HepG2 (cell line): ENCODE data around the gene ABCG5. TPM values are rescaled to one million over a fixed set of nuclear protein-coding genes. Genes with fewer than 3 reads are reported as not detected.

Experiments used
- CC2D1A ChIP-seq: sonication (generic); formaldehyde crosslinking; IDR thresholded peaks from 2 replicates; pipeline ENCODE4 v1.8.1; 2023; ENCODE audit warnings: mild to moderate bottlenecking, missing genetic modification reagents
- CEBPB ChIP-seq: IDR thresholded peaks from 2 replicates; pipeline ENCODE4 v1.6.1; 2011; ENCODE audit warnings: low read depth, low read length, improper control_type of control experiment, borderline replicate concordance
- CENPX ChIP-seq: sonication (generic); formaldehyde crosslinking; IDR thresholded peaks from 2 replicates; pipeline ENCODE4 v1.9.0; 2021; ENCODE audit warnings: mild to moderate bottlenecking, missing genetic modification reagents, moderate library complexity
- CREB1 ChIP-seq, 2 experiments: fragments of 450-650 bp in 1 of 2; IDR thresholded peaks; 2 replicates each; pipeline ENCODE4 v1.6.1; 2016 to 2017; ENCODE audit warnings: control low read depth in 1 of 2, mild to moderate bottlenecking in 1 of 2, missing compliant biosample characterization in 1 of 2, missing genetic modification characterization in 1 of 2
- EED ChIP-seq: sonication (generic); formaldehyde crosslinking; IDR thresholded peaks from 2 replicates; pipeline ENCODE4 v1.5.0; 2020; ENCODE audit warnings: mild to moderate bottlenecking, missing genetic modification reagents
- ERF ChIP-seq: IDR thresholded peaks from 2 replicates; pipeline ENCODE4 v1.6.1; 2018; ENCODE audit warnings: missing biosample characterization, missing genetic modification reagents
- ETV6 ChIP-seq: sonication (generic); formaldehyde crosslinking; conservative IDR thresholded peaks from 2 replicates; pipeline ENCODE4 v1.4.0; 2020; ENCODE audit warnings: missing genetic modification reagents
- FOXK2 ChIP-seq: fragments of 450-650 bp; IDR thresholded peaks from 2 replicates; pipeline ENCODE4 v1.6.1; 2016
- GABPB1 ChIP-seq: IDR thresholded peaks from 2 replicates; pipeline ENCODE4 v1.6.1; 2016; ENCODE audit warnings: mild to moderate bottlenecking, missing genetic modification reagents, moderate library complexity, missing compliant biosample characterization
- HNF4A ChIP-seq: sonication (generic); formaldehyde crosslinking; IDR thresholded peaks from 2 replicates; pipeline ENCODE4 v1.4.0; 2020; ENCODE audit warnings: missing genetic modification reagents
- HNRNPUL1 ChIP-seq: fragments of 200-400 bp; formaldehyde crosslinking; IDR thresholded peaks from 2 replicates; pipeline ENCODE4 v1.6.1; 2017; ENCODE audit warnings: low read depth, mild to moderate bottlenecking, low read length, moderate library complexity
- KAT2B ChIP-seq: fragments of 150-350 bp; IDR thresholded peaks from 2 replicates; pipeline ENCODE4 v1.6.1; 2014; ENCODE audit warnings: low read depth, low read length, borderline replicate concordance
- KDM4B ChIP-seq: sonication (generic); formaldehyde crosslinking; IDR thresholded peaks from 2 replicates; pipeline ENCODE4 v1.4.0; 2020; ENCODE audit warnings: missing genetic modification reagents
- KLF12 ChIP-seq: sonication (generic); formaldehyde crosslinking; IDR thresholded peaks from 2 replicates; pipeline ENCODE4 v1.4.0; 2020; ENCODE audit warnings: missing genetic modification reagents, borderline replicate concordance
- MED1 ChIP-seq: sonication (generic); formaldehyde crosslinking; IDR thresholded peaks from 2 replicates; pipeline ENCODE4 v1.4.0; 2020; ENCODE audit warnings: missing genetic modification reagents
- MTA1 ChIP-seq: sonication (generic); formaldehyde crosslinking; IDR thresholded peaks from 2 replicates; pipeline ENCODE4 v1.4.0; 2020; ENCODE audit warnings: missing genetic modification reagents, mild to moderate bottlenecking, borderline replicate concordance
- MTF2 ChIP-seq: sonication (generic); formaldehyde crosslinking; IDR thresholded peaks from 2 replicates; pipeline ENCODE4 v1.5.0; 2020; ENCODE audit warnings: missing genetic modification reagents, borderline replicate concordance
- MYC ChIP-seq: sonication (generic); formaldehyde crosslinking; IDR thresholded peaks from 2 replicates; pipeline ENCODE4 v1.9.0; 2021; ENCODE audit warnings: missing genetic modification reagents, borderline replicate concordance
- NCOA1 ChIP-seq: sonication (generic); formaldehyde crosslinking; IDR thresholded peaks from 2 replicates; pipeline ENCODE4 v1.9.0; 2021; ENCODE audit warnings: missing genetic modification reagents
- RCOR2 ChIP-seq: IDR thresholded peaks from 2 replicates; pipeline ENCODE4 v1.6.1; 2016; ENCODE audit warnings: missing biosample characterization, missing genetic modification reagents
- RFXANK ChIP-seq: IDR thresholded peaks from 2 replicates; pipeline ENCODE4 v1.6.1; 2016
- RFXAP ChIP-seq: sonication (generic); formaldehyde crosslinking; IDR thresholded peaks from 2 replicates; pipeline ENCODE4 v1.4.0; 2020; ENCODE audit warnings: missing genetic modification reagents, borderline replicate concordance
- RXRB ChIP-seq: IDR thresholded peaks from 2 replicates; pipeline ENCODE4 v1.6.1; 2016; ENCODE audit warnings: borderline replicate concordance, missing genetic modification reagents, missing compliant biosample characterization
- SRSF9 ChIP-seq: fragments of 200-400 bp; formaldehyde crosslinking; IDR thresholded peaks from 2 replicates; pipeline ENCODE4 v1.6.1; 2018; ENCODE audit warnings: borderline replicate concordance, mild to moderate bottlenecking, low read depth, low read length; ENCODE audit not compliant: insufficient read depth, poor library complexity, severe bottlenecking
- THAP8 ChIP-seq: sonication (generic); formaldehyde crosslinking; IDR thresholded peaks from 2 replicates; pipeline ENCODE4 v1.5.1; 2020; ENCODE audit warnings: missing genetic modification reagents, mild to moderate bottlenecking, borderline replicate concordance
- ZNF101 ChIP-seq: sonication (generic); formaldehyde crosslinking; IDR thresholded peaks from 2 replicates; pipeline ENCODE4 v1.4.0; 2020; ENCODE audit warnings: mild to moderate bottlenecking, low read depth, missing genetic modification reagents, borderline replicate concordance
- ZNF224 ChIP-seq: sonication (generic); formaldehyde crosslinking; IDR thresholded peaks from 2 replicates; pipeline ENCODE4 v1.5.0; 2020; ENCODE audit warnings: mild to moderate bottlenecking, missing genetic modification reagents
- ZNF451 ChIP-seq: sonication (generic); formaldehyde crosslinking; IDR thresholded peaks from 2 replicates; pipeline ENCODE4 v1.5.0; 2020; ENCODE audit warnings: mild to moderate bottlenecking, missing genetic modification reagents
- ZNF577 ChIP-seq: sonication (generic); formaldehyde crosslinking; IDR thresholded peaks from 2 replicates; pipeline ENCODE4 v1.4.0; 2020; ENCODE audit warnings: mild to moderate bottlenecking, low read depth, missing genetic modification reagents, borderline replicate concordance
- ZNF816 ChIP-seq: sonication (generic); formaldehyde crosslinking; IDR thresholded peaks from 2 replicates; pipeline ENCODE4 v1.8.0; 2022; ENCODE audit warnings: missing genetic modification reagents, mild to moderate bottlenecking, borderline replicate concordance
- ZNF878 ChIP-seq: sonication (generic); formaldehyde crosslinking; IDR thresholded peaks from 2 replicates; pipeline ENCODE4 v1.8.1; 2023; ENCODE audit warnings: mild to moderate bottlenecking, missing genetic modification reagents, moderate library complexity
- ZSCAN9 ChIP-seq: IDR thresholded peaks from 2 replicates; pipeline ENCODE4 v1.6.1; 2016; ENCODE audit warnings: borderline replicate concordance
- polyA plus RNA-seq, 8 experiments: library from polyadenylated mRNA; depleted of rRNA in 3 of 8; stranded (reverse) in 7 of 8; unstranded in 1 of 8; fragments of >200 nt; fragmentation: Illumina TruSeq in 4 of 8; extraction: Trizol in 4 of 8; gene quantifications; 2 replicates each; pipeline versions ENCODE4 v1.2.1 to v1.2.3, GENCODE V29; 2011 to 2016; ENCODE audit warnings: low read depth in 4 of 8, missing spikeins in 1 of 8, mixed read lengths in 1 of 8; ENCODE audit not compliant: insufficient read depth in 1 of 8
- total RNA-seq, 5 experiments: library from RNA; depleted of rRNA; stranded (reverse); fragments of >200 nt; fragmentation: Illumina TruSeq; extraction: Trizol; gene quantifications; 2 replicates each; pipeline ENCODE4 v1.2.3, GENCODE V29; 2016; ENCODE audit warnings: low read depth in 1 of 5
- TF ChIP-seq, protein P1 (sequence below): sonication (generic); formaldehyde crosslinking; IDR thresholded peaks from 2 replicates; pipeline ENCODE4 v1.8.0; 2022; ENCODE audit warnings: mild to moderate bottlenecking, missing genetic modification reagents

The ABCG5 gene
- total and polyA plus RNA-seq, 2 of the 13 experiments (the other 11 are each of a cell fraction or from before 2014, with no cell fraction given): 15.1 to 39.0 TPM

- TF ChIP-seq, protein P1, sequence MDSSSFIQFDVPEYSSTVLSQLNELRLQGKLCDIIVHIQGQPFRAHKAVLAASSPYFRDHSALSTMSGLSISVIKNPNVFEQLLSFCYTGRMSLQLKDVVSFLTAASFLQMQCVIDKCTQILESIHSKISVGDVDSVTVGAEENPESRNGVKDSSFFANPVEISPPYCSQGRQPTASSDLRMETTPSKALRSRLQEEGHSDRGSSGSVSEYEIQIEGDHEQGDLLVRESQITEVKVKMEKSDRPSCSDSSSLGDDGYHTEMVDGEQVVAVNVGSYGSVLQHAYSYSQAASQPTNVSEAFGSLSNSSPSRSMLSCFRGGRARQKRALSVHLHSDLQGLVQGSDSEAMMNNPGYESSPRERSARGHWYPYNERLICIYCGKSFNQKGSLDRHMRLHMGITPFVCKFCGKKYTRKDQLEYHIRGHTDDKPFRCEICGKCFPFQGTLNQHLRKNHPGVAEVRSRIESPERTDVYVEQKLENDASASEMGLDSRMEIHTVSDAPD (CRISPR knock-in tag): no peak
- TF ChIP-seq RFXAP (CRISPR knock-in tag) (peak; percentile 54; the same call in 1 of the 2 replicates), HNF4A (CRISPR knock-in tag) (no peak), ZNF816 (CRISPR knock-in tag) (no peak), ZNF577 (CRISPR knock-in tag) (no peak), KLF12 (no peak), RXRB (CRISPR knock-in tag) (peak; percentile 84), MYC (CRISPR knock-in tag) (no peak; the same call in 1 of the 2 replicates), RFXANK (CRISPR knock-in tag) (no peak), ERF (CRISPR knock-in tag) (no peak), FOXK2 (no peak), CREB1 (IDR thresholded peaks at IDR 0.05) (no peak), CREB1 (CRISPR knock-in tag; IDR thresholded peaks at IDR 0.05) (no peak), ZNF224 (CRISPR knock-in tag) (no peak), HNRNPUL1 (no peak), ETV6 (CRISPR knock-in tag) (no peak), SRSF9 (no peak), KAT2B (no peak), ZNF878 (CRISPR knock-in tag) (no peak), MED1 (peak; percentile 40; the same call in 1 of the 2 replicates), MTA1 (CRISPR knock-in tag) (no peak), EED (CRISPR knock-in tag) (0 out of 2 replicates have a peak, but pooled peaks have one; percentile 38), ZNF101 (CRISPR knock-in tag) (no peak), RCOR2 (CRISPR knock-in tag) (no peak), GABPB1 (CRISPR knock-in tag) (peak; percentile 61), THAP8 (CRISPR knock-in tag) (no peak), CEBPB (no peak), MTF2 (no peak), ZSCAN9 (CRISPR knock-in tag) (no peak), KDM4B (no peak), CC2D1A (no peak), ZNF451 (CRISPR knock-in tag) (no peak), CENPX (CRISPR knock-in tag) (no peak), NCOA1 (no peak)
Observed at GRCh38 chr2:43877782-43878464, 39.3 kb upstream of the ABCG5 start (continued).
